HG02763 (cell line): Measurements from ENCODE around the gene RARB.

Source experiments
- ATAC-seq: cut with Tn5 transposase; IDR thresholded peaks from one replicate; pipeline ENCODE4 v1.9.1; 2021; ENCODE audit warnings: mild to moderate bottlenecking, moderate library complexity; ENCODE audit not compliant: unreplicated experiment

Gene RARB

GRCh38 chr3:25502233-25502632 lies 74.2 kb downstream of the RARB start:
- no peak for ATAC-seq

- ATAC-seq, result no peak
Observed at GRCh38 chr3:25503898-25504301, 75.8 kb downstream of the RARB start.

GRCh38 chr3:25505581-25505980 lies 77.5 kb downstream of the RARB start:
- ATAC-seq, result no peak

GRCh38 chr3:25507811-25508210 lies 79.7 kb downstream of the RARB start:
- no peak for ATAC-seq

- ATAC-seq, result no peak
Observed at GRCh38 chr3:25508433-25508832, 80.4 kb downstream of the RARB start.

- no peak for ATAC-seq
Observed at GRCh38 chr3:25508901-25509300, 80.8 kb downstream of the RARB start.

GRCh38 chr3:25510797-25511196 lies 82.7 kb downstream of the RARB start:
- no peak for ATAC-seq

- ATAC-seq, result no peak
Observed at GRCh38 chr3:25511972-25512721, 84.1 kb downstream of the RARB start.

GRCh38 chr3:25513642-25514266 lies 85.7 kb downstream of the RARB start:
- no peak for ATAC-seq

GRCh38 chr3:25515171-25515570 lies 87.1 kb downstream of the RARB start:
- ATAC-seq, result no peak

- no peak for ATAC-seq
Observed at GRCh38 chr3:25520926-25521559, 93.0 kb downstream of the RARB start.

- ATAC-seq, result no peak
Observed at GRCh38 chr3:25527336-25527735, 99.3 kb downstream of the RARB start.

GRCh38 chr3:25527801-25528200 lies 99.7 kb downstream of the RARB start:
- no peak for ATAC-seq

- no peak for ATAC-seq
Observed at GRCh38 chr3:25531971-25532370, 103.9 kb downstream of the RARB start.

GRCh38 chr3:25532431-25533162 lies 104.5 kb downstream of the RARB start:
- no peak for ATAC-seq

GRCh38 chr3:25533399-25533798 lies 105.3 kb downstream of the RARB start:
- ATAC-seq, result no peak

- ATAC-seq, result no peak
Observed at GRCh38 chr3:25534007-25534406, 105.9 kb downstream of the RARB start.

GRCh38 chr3:25536521-25537391 lies 108.7 kb downstream of the RARB start:
- no peak for ATAC-seq

GRCh38 chr3:25537516-25537915 lies 109.5 kb downstream of the RARB start:
- no peak for ATAC-seq

GRCh38 chr3:25540273-25540672 lies 112.2 kb downstream of the RARB start:
- no peak for ATAC-seq
